Measurements from ENCODE around the gene SMIM22.

- TF ChIP-seq CTCF (conservative IDR thresholded peaks at IDR 0.05; ENCODE audit: low read depth, low read length) (no peak), EZH2 (IDR thresholded peaks at IDR 0.05; ENCODE audit: borderline replicate concordance, low read depth, low read length, poor library complexity, severe bottlenecking) (no peak)
Observed at GRCh38 chr16:4777339-4778049, 17.7 kb upstream of the SMIM22 start.

All from A673 (cell line).